RPMI7951 (cell line): ENCODE measurements around the gene CETP. TPM values are rescaled to one million over a fixed set of nuclear protein-coding genes. Genes with fewer than 3 reads are reported as not detected.
"Not testable (repeated sequence)": the region's sequence is repeated elsewhere in the genome, so short reads cannot be mapped to it uniquely, and the experiment has no call there.

Source experiments
- DNase-seq: peaks from one replicate; pipeline ENCODE4 v3.0.0-alpha.2; 2012; ENCODE audit warnings: low read depth
- total RNA-seq: library from RNA; depleted of rRNA; stranded (reverse); fragments of >200 nt; shearing (Covaris generic); gene quantifications from 2 replicates; pipeline ENCODE4 v1.2.3, GENCODE V29; 2014

Gene CETP
- total RNA-seq, 1 experiment from 2014 or later, result 3.5 TPM

- no peak for DNase-seq
Measured at GRCh38 chr16:56997931-56998330, 36.2 kb downstream of the CETP start.

- no peak for DNase-seq
Measured at GRCh38 chr16:56998352-56998751, 36.6 kb downstream of the CETP start.

DNA sequence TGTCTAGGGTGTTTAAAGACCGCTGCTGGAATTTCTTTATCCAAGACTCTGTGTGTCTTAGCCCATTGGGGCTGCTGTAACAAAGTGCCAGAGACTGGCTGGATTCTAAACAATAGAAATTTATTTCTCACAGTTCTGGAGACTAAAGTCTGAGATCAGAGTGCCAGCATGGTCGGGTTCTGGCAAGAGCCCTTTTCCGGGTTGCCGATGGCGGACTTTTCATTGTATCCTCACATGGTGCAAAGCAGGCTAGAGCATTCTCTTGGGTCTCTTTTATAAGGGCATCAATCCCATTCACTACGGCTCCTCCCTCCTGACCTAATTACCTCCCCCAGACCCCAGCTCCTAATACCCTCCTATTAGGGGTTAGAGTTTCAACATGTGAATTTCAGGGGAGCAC, 37.1 kb downstream of the CETP start:
- no peak for DNase-seq

DNA sequence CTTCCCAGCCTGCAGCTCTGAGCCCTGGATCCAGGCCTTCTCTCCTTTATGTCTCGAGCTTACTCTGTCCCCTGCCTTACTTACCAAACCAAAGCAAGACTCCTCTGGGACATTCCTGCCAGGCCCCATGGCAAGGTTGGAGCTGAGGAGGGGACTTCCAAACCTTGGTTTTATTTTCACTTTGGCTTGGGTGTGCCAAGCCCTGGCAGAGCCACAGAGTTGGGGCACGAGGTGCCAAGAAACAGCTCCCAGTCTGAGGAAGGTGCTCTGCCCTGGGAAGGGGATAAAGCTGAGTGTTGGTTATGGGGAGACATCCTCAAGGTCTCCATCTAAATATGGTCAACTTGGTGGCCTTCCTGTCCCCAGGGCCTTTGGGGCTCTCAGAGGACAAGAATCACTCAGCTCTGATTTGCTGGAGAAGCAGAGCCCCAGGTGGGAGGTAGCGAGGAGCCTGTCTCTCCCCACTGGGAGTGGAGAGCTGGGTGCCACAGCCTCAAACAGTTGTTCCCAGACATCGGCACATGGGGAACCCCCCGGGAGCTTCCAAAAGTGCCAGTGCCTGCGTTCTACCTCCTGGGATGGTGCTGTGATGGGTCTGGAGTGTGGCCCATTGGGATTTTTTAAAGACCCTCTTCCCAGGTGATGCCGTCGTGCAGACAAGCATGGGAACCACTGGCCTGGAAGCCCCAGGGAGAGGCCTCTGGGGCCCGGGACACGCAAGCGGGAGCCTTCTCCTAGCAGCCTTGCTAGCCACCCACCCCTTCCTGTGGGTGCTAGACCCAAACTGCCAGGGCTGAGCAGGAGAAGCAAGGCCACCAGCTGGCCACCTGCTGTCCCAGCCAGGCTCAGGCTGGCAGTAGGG, 37.9 kb downstream of the CETP start:
- peak; percentile 24 for DNase-seq

DNA sequence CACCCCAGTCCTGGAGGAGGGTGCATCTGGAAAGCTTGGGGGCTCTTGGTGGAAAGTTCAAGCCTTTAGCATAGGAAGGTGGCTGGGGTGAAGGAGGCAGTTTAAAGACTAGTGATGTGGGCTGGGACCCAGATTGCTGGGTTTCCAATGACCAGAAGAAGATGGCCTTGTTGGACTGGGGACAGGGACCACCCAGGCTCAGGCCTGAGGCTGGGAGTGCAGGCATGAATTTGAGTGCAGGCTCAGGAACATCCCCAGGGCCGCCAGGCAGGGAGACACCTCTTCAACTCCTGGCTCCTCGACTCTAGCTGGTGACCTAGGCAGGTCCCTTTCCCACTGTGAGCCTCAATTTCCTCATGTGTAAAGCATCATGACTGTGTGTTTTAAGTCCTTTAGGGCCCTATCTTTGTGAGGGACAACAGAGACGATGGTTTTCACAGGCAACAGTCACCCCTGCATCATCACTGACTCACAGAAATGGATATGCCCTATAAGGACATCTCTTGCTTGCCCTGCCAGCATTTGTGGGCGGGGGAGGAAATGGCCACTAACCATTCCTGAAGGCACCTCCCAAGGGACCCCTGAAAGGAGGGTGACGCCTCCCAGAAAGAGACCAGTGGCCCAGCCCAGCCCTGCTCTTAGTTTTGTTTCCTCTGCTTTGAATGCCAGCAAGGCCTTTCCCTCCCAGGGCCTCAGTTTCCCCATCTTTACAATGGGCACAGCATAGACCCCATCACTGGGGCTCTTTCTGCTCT, 38.7 kb downstream of the CETP start:
- peak; percentile 95 for DNase-seq

GRCh38 chr16:57001026-57001679, 39.4 kb downstream of the CETP start:
- no peak for DNase-seq

DNA sequence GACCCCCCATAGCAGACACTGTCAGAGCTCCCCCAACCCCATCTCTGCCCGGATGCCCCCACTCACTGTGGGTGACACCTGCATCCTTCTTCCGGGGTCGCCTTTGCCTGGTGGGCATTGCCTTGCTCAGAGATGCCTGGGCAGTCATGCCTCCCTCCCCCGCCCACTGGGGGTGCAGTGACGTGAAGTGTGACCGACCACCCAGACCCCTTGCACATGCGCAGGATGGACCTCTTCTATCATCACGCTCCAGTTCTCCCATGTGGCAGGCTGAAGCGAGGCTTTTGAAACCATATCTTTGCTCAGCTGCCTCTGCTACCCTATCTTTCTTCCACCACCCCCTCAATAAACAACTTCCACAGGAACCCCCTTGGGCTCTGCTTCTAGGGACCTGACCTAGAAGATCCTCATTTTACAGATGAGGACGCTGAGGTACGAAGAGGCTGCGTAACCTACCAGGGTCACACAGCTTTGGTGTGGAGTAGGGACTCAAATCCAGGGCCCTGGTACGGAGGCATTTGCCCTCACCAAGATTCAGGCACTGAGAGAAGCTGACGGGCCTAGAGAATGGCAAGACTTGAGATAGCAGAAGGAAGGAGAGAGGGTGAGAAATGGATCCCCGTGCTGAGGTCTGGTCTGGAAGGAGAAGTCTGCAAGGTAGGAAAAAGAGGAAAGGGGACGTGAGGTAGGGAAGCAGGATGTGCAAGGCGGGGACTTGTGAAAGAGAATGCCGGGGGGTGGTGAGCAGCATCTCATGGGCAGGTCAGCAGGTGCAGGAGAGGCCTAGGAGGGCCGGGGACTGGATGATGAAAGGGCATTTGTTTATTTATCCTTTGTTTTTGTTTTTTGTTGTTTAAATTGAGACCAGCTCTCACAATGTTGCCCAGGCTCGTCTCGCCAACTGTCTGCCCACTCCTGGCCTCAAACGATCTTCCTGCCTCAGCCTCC, 42.0 kb downstream of the CETP start:
- DNase-seq, result no peak

- no peak for DNase-seq
Measured at GRCh38 chr16:57004387-57005250, 42.9 kb downstream of the CETP start.

GRCh38 chr16:57005597-57005996, 43.8 kb downstream of the CETP start:
- DNase-seq, result not testable (repeated sequence)

GRCh38 chr16:57007050-57007449, 45.3 kb downstream of the CETP start:
- no peak for DNase-seq

DNA sequence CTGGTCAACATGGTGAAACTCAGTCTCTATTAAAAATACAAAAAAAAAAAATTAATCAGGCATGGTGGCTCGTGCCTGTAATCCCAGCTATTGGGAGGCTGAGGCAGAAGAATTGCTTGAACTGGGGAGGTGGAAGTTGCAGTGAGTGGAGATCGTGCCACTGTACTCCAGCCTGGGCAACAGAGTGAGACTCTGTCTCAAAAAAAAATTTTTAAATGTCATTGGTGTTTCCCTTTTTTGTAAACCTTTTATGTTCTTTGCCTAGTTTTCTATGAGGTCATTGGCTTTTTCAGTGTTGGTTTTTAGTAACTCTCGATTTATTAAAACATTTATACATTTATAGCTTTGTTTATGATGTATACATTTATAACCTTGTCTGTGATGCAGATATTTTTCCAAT, 45.8 kb downstream of the CETP start:
- no peak for DNase-seq

DNA sequence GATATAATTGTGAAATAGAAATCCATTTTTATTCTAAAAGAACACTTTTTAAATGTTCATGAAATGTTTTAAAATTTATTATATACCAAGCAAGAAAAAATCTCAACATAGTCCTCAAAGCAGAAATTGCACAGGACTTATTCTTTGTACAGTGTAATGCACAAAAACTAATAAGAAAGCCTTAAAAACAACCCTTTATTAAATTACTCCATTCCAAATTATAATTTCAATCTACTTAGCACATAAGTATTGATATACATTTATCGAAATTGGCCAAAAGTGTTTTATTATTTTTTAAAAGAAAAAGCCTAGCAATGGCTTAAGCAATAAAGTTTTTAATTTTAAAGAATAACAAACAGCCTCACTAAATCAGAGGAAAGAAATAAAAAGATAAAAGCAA, 46.7 kb downstream of the CETP start:
- no peak for DNase-seq

DNA sequence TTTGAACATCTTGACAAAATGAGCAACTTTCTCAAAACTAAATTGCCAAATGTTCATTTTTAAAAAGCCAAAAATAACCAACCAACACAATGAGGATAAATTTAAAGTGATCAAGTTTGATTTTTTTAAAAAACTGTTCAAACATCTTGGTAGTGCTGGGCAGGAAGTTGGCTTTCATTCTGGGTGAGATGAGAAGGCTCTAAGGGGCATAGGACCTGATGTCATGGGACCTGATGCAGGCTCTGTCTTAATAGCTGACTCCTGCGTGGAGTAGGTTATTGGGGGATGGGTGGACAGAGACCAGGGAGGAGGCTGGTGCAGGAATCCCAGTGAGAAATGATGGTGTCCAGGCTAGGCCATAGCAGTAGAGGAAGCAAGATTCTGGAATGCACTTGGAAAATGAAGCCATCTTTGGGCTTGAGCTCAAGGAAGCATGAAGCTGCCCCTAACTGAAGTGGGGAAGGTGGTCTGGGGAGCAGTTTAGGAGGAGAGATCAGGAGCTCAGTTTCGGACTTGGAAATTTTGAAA, 48.0 kb downstream of the CETP start:
- no peak for DNase-seq

DNA sequence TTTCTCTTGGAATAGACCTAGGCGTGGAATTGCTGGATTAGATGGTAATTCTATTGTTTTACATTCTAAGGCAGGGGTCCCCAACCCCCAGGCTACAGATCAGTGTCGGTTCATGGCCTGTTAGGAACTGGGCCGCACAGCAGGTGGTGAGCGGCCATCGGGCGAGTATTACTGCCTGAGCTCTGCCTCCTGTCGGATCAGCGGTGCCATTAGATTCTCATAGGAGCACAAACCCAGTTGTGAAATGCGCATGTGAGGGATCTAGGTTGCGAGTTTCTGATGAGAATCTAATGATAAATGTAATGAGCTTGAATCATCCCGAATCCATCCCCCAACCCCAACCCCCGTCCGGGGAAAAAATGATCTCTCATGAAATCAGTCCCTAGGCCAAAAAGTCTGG, 50.6 kb downstream of the CETP start:
- no peak for DNase-seq

DNA sequence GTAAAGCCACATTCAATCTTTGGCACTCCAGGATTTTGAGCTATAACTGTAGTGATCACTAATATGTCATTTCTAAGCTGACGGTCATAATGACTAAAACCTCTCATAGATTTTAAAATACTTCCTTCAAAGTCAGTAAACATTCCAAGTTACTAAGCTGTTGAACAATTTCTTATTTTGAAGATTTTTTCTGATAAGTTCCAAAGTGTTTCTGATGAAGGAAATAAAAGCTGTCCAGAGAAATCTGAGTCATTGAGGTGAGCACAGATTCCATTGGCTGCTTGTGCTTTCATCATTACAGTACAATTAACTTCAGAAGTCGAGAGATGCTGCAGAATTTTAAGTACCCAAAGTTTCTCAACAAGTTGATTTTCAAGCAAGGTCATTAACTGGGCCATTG, 51.5 kb downstream of the CETP start:
- DNase-seq, result peak; percentile 64

GRCh38 chr16:57013902-57014301, 52.2 kb downstream of the CETP start:
- DNase-seq, result no peak

- no peak for DNase-seq
Measured at GRCh38 chr16:57016301-57016700, 54.6 kb downstream of the CETP start.

- no peak for DNase-seq
Measured at GRCh38 chr16:57016831-57017230, 55.1 kb downstream of the CETP start.

DNA sequence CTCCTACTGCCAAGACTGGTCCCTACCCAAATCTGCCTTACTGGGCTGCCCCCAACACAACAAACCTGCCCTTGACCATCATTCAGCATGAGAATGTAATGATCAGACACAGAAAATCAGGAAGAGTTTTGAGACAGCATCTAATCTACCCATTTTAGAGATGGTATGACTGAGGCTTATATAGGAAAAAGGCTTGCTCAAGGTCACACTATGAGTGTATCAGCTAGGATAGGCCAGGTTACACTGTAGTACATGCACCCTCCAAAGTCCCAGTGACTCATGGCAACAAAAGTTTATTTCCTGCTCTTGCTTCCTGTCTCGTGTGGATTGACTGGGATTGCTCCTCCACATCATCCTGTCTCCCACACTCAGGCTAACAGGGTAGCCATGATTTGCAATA, 55.5 kb downstream of the CETP start:
- DNase-seq, result peak; percentile 64

DNA sequence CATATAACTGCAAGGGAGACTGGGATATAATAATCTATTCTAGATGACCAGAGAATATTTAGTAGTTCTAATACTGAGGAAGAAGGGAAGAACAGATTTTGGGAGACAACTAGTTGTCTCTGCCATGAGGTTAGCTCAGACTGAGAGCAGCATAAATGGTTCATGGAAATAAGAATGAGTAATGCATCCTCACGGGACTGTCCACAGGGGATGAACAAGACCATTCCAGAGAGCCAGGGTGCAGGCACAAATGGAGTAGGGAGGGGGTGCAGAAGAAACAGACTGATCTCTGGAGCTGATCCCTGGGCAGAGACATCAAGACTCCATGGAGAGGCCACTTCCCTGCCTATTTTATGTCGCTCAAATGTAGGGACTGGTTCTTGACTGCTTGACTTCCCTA, 58.0 kb downstream of the CETP start:
- DNase-seq, result no peak
